Natural killer cell treated with Interleukin-12 subunit alpha and Interleukin-12 subunit beta and Interleukin-15 and Interleukin-18, amount 100 ng/mL, for 72 hours (primary cell): Measurements from ENCODE around the gene EEF2. TPM values are rescaled to one million over a fixed set of nuclear protein-coding genes. Genes with fewer than 3 reads are reported as not detected.
"Not testable (repeated sequence)": the region's sequence is repeated elsewhere in the genome, so short reads cannot be mapped to it uniquely, and the experiment has no call there.

Experiments used
- ATAC-seq, 2 donors: fragments of 150-1000 bp; cut with Tn5 transposase in 1 of 2; sonication (Bioruptor Pico), chemical (Tn5 transposase) in 1 of 2; 2 replicates each; pipeline ENCODE4 v1.10.0; 2021
- DNase-seq: peaks from one replicate; pipeline ENCODE4 v3.0.0; 2022; ENCODE audit warnings: low spot score
- H3K27ac Mint-ChIP-seq, 2 donors: 1 replicate in 1 of 2; 2 replicates in 1 of 2; pipeline ENCODE4 v1.8.0; 2022; ENCODE audit warnings: mixed read lengths in 2 of 2, mild to moderate bottlenecking in 1 of 2, moderate library complexity in 1 of 2
- H3K27me3 Mint-ChIP-seq, 2 donors: 1 replicate in 1 of 2; 2 replicates in 1 of 2; pipeline ENCODE4 v1.8.0; 2022; ENCODE audit warnings: mixed read lengths in 2 of 2
- H3K36me3 Mint-ChIP-seq: one replicate; pipeline ENCODE4 v1.8.0; 2022; ENCODE audit warnings: mixed read lengths
- H3K4me1 Mint-ChIP-seq, 2 donors: 1 replicate in 1 of 2; 2 replicates in 1 of 2; pipeline ENCODE4 v1.8.0; 2022; ENCODE audit warnings: low read depth in 2 of 2, mixed read lengths in 2 of 2, mild to moderate bottlenecking in 1 of 2
- H3K4me3 Mint-ChIP-seq: one replicate; pipeline ENCODE4 v1.8.0; 2022; ENCODE audit warnings: mixed read lengths
- H3K9me3 Mint-ChIP-seq: 2 replicates; pipeline ENCODE4 v1.8.0; 2022; ENCODE audit warnings: mixed read lengths
- total RNA-seq, 2 donors: library from RNA; stranded (reverse); gene quantifications; one replicate each; pipeline ENCODE4 v1.2.3, GENCODE V29; 2022

Gene EEF2
- total RNA-seq, 2 donors from 2014 or later: 1,877 to 2,672 TPM

DNA sequence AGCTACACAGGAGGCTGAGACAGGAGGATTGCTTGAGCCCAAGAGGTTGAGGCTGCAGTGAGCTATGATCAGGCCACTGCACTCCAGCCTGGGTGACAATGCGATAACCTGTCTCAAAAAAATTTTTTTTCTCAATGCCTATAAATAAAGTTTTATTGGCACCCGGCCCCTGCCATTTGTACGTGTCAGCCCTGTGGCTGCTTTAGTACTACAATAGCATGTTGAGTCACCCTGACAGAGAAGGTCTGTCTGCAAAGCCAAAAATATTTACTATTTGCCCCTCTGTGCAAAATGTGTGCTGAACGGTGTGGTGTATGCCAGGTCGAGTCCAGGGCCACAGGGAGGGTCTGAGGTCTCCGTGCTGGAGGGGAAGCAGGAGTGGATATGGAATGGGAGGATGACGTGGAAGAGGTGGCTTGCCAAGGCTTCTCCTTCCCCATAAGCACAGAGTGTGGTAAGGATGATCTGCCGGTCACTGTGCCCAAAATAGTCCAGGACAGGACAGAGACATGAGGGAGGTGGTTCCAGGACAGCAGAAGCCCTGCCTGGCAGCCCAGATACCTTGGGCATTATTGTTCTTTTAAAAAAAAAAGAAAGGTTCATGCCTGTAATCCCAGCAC is 42.4 kb downstream of the EEF2 start:
- H3K27ac Mint-ChIP-seq: no peak overlapping the region
- H3K27me3 Mint-ChIP-seq: no peaks in the 10 kb centered on the region
- ATAC-seq: no peak
- H3K4me1 Mint-ChIP-seq: peaks cover 4 to 8% of the 10 kb centered on the region in 2 donors
- DNase-seq: no peak
- no peaks in the 10 kb centered on the region for H3K9me3 Mint-ChIP-seq
- no peak overlapping the region for H3K4me3 Mint-ChIP-seq
- no peaks in the 10 kb centered on the region for H3K36me3 Mint-ChIP-seq

GRCh38 chr19:3938300-3938950 is 46.8 kb downstream of the EEF2 start:
- DNase-seq, H3K9me3 Mint-ChIP-seq, H3K27me3 Mint-ChIP-seq, H3K27ac Mint-ChIP-seq, H3K4me1 Mint-ChIP-seq, ATAC-seq, H3K36me3 Mint-ChIP-seq, H3K4me3 Mint-ChIP-seq: not testable (repeated sequence)

DNA sequence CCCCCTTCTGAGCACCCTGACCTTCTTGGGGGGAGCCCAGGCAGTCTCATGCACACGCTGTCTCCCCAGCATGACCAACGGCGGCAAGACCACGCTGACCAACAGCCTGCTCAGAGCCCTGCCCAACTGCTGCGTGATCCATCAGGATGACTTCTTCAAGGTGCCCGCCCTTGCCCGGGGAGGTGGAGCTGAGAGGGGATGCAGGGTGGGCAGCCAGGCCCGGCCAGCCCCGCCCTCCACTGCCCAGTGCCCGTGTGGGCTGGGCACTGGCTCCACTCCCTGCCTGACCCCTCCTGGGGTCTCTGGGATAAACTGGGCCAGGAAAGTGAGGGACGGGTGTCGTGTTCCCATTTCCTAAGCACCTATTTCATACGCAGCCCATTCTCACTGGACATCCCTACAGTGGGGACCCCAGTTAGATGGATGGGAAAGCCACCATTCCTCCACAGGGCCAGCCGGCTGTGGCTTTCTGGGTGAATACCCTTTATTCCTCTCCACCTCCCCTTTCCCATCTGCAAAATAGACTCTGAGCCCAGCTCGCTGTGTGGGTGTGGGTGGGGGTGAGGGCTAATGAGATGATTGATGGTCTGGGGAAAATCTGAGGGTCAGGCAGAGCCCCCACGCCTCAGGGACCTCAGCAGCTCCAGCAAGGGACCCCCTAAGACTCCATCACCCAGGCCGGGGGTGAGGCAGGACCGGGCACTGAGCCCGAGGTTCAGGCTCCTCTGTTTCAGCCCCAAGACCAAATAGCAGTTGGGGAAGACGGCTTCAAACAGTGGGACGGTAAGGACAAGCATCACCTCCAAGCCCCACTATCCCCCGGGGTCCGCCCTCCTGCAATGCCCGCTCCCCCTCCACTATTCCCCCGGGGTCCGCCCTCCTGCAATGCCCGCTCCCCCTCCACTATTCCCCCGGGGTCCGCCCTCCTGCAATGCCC is 48.5 kb downstream of the EEF2 start:
- ATAC-seq: no peak
- Mint-ChIP-seq H3K9me3 (no peaks in the 10 kb centered on the region), H3K4me1 (no peaks in the 10 kb centered on the region), H3K36me3 (no peaks in the 10 kb centered on the region), H3K27ac (no peak overlapping the region), H3K27me3 (peaks cover 0 to 2% of the 10 kb centered on the region in 2 donors), H3K4me3 (no peak overlapping the region)
- DNase-seq: no peak

- Mint-ChIP-seq H3K27me3 (peaks cover 0 to 8% of the 10 kb centered on the region in 2 donors), H3K9me3 (no peaks in the 10 kb centered on the region)
These were observed 52.1 kb downstream of the EEF2 start, which contains the start of gene NMRK2 for GRCh38 chr19:3932931-3933810. NMRK2 (plus strand) TSS chr19:3933069; CDS start chr19:3933672, 603 bp downstream.

GRCh38 chr19:3931041-3931440 is 54.2 kb downstream of the EEF2 start:
- no peaks in the 10 kb centered on the region for H3K36me3 Mint-ChIP-seq
- no peak overlapping the region for H3K4me3 Mint-ChIP-seq
- H3K27me3 Mint-ChIP-seq: peaks cover 0 to 8% of the 10 kb centered on the region in 2 donors
- no peak overlapping the region for H3K27ac Mint-ChIP-seq
- H3K4me1 Mint-ChIP-seq: no peaks in the 10 kb centered on the region
- no peaks in the 10 kb centered on the region for H3K9me3 Mint-ChIP-seq
- ATAC-seq (no peak), DNase-seq (no peak)

More at GRCh38 chr19:3932931-3933810, 52.1 kb downstream of the EEF2 start, which contains the start of gene NMRK2:
- ATAC-seq (no peak), DNase-seq (no peak)
- Mint-ChIP-seq H3K4me1 (no peaks in the 10 kb centered on the region), H3K36me3 (no peaks in the 10 kb centered on the region), H3K27ac (no peak within 1 kb of the TSS), H3K4me3 (no peak within 1 kb of the TSS)

Other genes starting within 250 kb of the EEF2 start
- gene APBA3, start 223.8 kb downstream of the EEF2 start, total RNA-seq: 10 to 100 TPM; 40.6 to 55.4 TPM
- 10 to 100 TPM; 58.5 to 75.1 TPM for gene MRPL54, start 222.8 kb downstream of the EEF2 start, total RNA-seq
- under 1 TPM in 1 of 2 donors, not detected in 1; 0.21 TPM for gene RAX2, start 213.2 kb downstream of the EEF2 start, total RNA-seq
- 10 to 100 TPM; 58.5 to 61.9 TPM for gene MATK, start 199.1 kb downstream of the EEF2 start, total RNA-seq
- 1 to 10 TPM in 1 of 2 donors, under 1 TPM in 1; 0.67 to 1.4 TPM for gene ZFR2, start 116.4 kb downstream of the EEF2 start, total RNA-seq
- gene ATCAY, start 104.8 kb downstream of the EEF2 start, total RNA-seq: not detected
- not detected for gene NMRK2, start 52.4 kb downstream of the EEF2 start, total RNA-seq
- gene DAPK3, start 14.4 kb downstream of the EEF2 start, total RNA-seq: 10 to 100 TPM; 48.1 to 54.5 TPM
- gene PIAS4, start 22.3 kb upstream of the EEF2 start, total RNA-seq: 10 to 100 TPM; 39.4 to 58.6 TPM
- 10 to 100 TPM; 63.4 to 70.5 TPM for gene ZBTB7A, start 81.4 kb upstream of the EEF2 start, total RNA-seq
- gene MAP2K2, start 138.7 kb upstream of the EEF2 start, total RNA-seq: 100 to 1,000 TPM; 170 to 206 TPM
- not detected for gene CREB3L3, start 168.2 kb upstream of the EEF2 start, total RNA-seq
- 10 to 100 TPM; 51.4 to 56.7 TPM for gene SIRT6, start 197.1 kb upstream of the EEF2 start, total RNA-seq
- under 1 TPM; 0.33 to 0.74 TPM for gene ANKRD24, start 197.2 kb upstream of the EEF2 start, total RNA-seq
- 100 to 1,000 TPM in 1 of 2 donors, 10 to 100 TPM in 1; 32.4 to 131 TPM for gene EBI3, start 244.1 kb upstream of the EEF2 start, total RNA-seq